ENCODE results near the gene ADGRL1.
A peak's percentile ranks its signal among the peaks of the same experiment; 100 is the strongest.
"Not testable (repeated sequence)": the region's sequence is repeated elsewhere in the genome, so short reads cannot be mapped to it uniquely, and the experiment has no call there.

The ADGRL1 gene

DNA sequence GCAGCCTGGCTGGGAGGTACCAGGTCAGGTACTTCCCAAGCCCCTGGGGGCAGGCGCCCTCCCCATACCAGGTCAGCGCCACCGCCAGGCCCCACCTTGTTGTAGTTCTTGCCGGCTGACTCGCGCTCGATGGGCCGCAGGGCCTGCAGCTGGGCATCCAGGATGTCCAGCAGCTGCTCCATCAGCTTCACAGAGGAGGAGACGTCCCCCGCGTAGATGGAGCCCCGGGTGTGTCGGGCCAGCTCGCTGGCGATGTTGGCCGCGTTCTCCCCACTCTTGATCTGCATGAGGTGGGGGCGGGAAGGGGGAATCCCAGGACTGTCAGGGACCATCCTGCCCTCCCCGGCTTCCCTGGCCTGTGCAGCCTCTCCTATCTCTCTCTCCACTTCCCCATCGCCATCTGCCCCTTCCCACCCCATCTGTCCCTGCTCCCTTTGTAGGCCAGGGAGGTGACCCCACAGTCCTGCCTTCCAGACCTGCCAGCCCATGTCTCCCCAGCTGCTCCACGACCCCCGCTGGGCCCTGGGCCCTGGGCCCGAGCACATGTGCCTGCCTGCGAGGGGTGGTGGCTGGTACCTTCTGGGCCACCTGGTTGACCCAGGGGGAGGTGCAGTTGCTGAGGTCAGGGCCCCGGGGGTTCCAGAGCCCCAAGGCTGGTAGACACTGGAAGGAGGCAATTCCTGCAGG, 45.8 kb downstream of the ADGRL1 start:
- no peak for DNase-seq

- DNase-seq: no peak
Measured at GRCh38 chr19:14159059-14159458, 46.9 kb downstream of the ADGRL1 start.

DNA sequence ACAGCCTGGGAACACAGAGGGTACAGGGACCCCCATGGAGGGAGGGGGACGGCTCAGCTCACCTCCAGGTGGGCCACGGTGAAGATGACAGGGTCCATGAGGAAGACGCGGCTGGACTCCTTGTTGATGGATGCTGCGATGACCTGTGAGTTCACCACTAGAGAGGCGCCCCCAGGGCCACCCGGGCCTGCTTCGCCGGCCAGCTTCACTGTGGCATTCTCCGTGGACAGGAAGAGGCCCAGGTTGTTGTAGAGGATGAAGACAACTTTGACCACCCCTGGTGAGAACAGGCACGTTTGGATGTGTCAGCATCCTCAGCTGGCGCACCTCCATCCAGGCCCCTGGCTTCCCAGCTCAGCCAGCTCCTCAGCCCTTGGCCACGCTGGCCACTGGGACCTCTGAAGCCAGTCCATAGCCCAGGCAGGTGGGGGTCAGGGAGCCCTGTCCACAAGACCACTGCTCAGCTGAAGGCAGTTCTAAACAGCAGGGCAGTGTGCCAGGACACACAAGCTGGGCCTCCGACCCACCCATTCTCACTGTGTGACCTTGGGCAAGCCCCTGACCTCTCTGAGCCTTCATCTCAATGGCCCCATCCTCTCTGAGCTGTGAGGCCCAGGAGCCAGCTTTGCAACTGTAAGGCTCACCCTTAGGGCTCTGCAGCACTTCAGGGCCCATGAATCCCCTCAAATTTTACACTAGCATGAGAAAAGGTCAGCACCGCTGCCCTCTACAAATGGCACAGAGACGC, 47.5 kb downstream of the ADGRL1 start:
- DNase-seq: no peak

- DNase-seq: no peak
Measured at GRCh38 chr19:14156971-14157717, 48.8 kb downstream of the ADGRL1 start.

DNA sequence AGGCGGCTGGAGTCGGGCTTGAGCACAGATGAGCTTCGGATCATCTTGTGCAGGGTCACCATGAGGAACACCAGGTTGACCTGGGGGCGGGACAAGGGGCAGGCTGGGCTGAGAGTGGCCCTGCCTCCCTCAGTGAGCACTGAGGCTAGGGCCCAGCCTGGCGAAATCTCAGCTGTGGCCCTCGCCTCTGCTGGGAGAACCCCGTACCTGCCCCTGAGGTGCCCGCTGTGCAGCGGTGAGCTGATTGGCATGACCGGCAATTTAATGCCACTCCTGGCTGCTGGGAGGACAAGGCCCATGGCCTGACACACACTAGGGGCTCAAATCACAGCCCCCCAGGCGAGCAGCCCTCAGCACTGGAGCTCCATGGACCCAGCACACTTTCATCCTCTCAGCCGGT, 49.8 kb downstream of the ADGRL1 start:
- DNase-seq: no peak

DNA sequence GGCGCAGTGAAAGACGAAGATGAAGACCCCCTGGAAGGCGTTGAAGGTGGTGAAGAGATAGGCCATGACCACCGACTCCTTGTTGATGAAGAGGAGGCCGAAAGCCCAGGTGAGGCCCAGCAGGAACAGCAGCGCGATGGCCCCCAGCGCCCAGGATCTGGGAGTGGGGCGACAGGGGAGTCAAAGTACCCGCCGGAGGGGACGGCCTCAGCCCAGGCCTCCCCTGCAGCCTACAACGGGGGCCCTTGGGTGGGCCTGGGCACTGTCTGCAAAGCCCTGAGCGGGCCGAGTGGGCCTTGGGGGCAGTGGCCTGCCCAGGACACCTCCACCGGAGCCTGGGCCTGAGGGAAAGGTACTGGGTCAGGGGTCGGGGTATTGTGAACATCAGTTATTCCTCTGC, 50.6 kb downstream of the ADGRL1 start:
- no peak for DNase-seq

GRCh38 chr19:14152713-14153112, 53.3 kb downstream of the ADGRL1 start:
- no peak for DNase-seq

DNA sequence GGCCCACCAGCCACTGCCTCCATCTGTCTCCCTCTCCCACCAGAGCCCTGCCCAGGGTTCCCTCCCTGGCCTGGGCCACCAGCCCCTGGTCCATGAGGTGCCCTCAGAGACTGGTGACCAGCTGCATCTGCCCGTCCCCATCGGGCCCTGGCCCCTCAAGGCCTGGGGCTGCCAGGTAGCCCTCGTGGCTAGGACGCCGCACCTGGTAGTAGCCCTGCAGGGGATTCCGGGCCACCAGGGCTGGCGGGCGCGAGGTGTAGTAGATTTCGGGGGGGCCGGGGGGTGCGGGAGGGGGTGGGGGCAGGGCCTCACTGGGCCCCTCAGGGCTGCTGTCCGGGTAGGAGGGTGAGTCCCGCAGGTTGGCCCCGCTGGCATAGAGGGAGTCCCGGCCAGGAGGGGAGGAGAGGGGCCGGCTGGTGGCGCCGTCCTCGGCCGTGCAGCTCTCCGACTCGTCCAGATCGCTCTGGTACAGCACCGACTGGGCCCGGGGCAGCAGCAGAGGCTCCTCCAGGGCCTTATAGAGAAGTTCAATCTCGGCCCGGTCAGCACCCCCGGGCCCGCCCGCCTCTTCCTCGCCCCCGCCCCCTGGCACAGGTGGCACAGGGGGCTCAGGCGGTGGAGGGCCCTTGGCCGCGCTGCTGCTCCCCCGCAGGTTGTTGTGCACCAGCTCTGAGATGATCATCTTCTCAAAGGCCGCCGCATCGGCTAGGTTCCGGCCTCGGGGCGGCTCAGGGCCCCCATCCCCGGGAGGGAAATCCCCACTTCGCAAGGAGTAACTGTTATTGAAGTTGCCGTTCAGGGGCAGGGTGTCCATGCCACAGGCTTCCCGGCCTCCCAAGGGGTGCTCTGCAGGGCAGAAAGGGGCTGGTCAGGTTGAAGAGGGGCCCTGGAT, 55.0 kb downstream of the ADGRL1 start:
- DNase-seq: no peak

DNA sequence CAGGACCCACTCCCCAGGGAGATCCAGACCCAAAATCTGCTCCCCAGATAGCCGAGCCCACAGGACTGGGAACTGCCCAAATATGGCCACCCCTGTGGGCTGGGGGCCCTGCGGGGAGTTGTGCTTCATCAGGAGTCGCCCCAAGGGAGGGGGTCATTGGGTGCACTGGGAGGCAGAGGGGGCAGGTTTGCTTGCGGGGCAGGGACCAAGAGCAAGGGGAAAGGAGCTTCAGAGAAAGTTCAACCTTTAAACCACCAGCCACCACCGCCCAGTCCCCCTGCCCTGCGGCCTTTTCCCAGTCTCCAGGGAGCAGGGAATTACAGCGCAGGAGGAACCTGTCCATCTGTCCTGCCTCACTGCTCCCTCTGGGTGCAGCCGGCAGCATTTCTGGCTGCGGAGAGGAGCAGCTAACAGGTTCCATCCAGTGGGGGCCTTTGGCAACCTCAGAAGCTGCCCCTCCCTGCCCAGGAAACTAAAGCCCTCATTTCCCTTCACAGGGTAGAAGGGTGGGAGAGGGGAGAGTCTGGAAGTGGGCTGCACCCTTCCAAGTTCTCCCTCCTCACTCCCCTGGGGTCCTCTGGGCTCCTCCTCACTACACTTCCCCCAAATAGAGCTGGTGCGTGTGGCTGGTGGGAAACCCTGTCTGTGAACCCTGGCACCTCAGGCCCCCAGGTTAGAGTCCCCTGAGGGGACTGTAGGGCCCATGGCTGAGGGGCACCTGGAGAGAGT, 55.8 kb downstream of the ADGRL1 start:
- no peak for DNase-seq

GRCh38 chr19:14149509-14149994, 56.4 kb downstream of the ADGRL1 start:
- peak; percentile 28 for DNase-seq

DNA sequence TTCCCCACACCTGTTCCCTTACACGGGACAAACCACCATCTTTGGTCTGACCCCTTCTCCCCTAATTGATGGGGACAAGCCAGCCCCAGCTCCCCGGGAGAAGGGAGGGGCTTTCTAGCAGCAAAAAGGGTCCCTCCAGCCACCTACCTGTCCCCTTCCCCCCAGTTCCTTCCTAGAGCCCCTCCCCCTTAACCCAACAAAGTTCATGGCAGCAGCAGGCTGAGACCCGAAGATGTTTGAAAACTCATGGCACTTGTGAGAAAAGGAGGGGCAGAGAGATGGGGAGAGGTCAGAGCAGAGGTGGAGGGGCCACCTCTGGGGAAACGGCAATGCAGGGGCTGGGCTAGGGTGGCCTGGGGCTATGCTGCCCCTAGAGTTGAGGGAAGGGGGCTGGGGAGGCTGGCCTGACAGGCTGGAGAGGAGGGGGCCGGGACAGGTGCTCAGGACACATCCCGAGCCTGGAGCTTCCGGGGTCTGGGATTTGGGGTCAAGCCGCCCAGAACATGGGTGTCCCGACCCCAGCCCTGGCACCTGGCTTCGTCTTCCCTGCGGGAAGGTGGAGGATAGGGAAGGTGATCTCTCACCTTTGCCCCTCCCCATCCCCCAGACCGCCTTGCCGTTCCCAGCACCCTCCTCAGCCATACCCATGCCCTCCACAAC, 57.1 kb downstream of the ADGRL1 start:
- no peak for DNase-seq

GRCh38 chr19:14147797-14148605, 58.0 kb downstream of the ADGRL1 start:
- peak; percentile 63 for DNase-seq

GRCh38 chr19:14146789-14147216, 59.2 kb downstream of the ADGRL1 start:
- peak; percentile 86 for DNase-seq

GRCh38 chr19:14146169-14146568, 59.8 kb downstream of the ADGRL1 start:
- not testable (repeated sequence) for DNase-seq

DNA sequence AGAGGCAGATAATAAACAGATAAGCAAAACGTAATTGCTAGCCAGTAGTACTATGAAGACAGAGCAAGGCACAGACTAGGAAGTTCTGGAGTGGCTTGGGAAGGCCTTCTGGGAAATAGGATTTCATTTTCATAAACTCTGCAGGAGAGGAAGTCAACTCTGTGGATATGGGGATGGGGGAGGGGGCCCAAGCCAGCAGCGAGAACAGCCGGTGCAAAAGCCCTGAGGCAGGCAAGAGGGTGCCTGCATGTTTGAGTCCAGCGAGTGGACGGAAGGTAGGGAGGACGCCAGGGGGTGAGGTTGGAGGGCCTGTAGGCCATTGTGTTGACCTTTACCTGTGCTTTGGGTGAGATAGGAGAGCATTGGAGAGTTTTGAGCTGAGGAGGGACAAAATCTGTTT, 60.6 kb downstream of the ADGRL1 start:
- no peak for DNase-seq

- DNase-seq: no peak
Measured at GRCh38 chr19:14142262-14143190, 63.4 kb downstream of the ADGRL1 start.

DNA sequence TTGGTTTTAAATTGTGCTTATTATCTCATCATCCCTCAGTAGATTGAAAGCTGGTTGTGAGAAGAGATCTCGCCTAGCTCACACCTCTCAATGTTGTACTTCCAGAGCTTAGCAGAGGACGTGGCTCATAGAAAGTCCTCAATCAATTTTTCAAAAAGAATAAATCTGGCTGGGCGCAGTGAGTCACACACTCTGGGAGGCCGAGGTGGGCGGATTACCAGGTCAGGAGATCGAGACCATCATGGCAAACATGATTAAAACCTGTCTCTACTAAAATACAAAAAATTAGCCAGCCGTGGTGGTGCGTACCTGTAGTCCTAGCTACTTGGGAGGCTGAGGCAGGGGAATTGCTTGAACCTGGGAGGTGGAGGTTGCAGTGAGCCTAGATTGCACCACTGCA, 64.9 kb downstream of the ADGRL1 start:
- DNase-seq: no peak

GRCh38 chr19:14139944-14140343, 66.0 kb downstream of the ADGRL1 start:
- DNase-seq: no peak

All from fibroblast of skin of abdomen (primary cell).